HepG2 (cell line): ENCODE data around the gene NAT9. TPM values are rescaled to one million over a fixed set of nuclear protein-coding genes. Genes with fewer than 3 reads are reported as not detected.

Source experiments
- FOSL2 ChIP-seq: sonication (generic); formaldehyde crosslinking; IDR thresholded peaks from 2 replicates; pipeline ENCODE4 v1.4.0; 2020; ENCODE audit warnings: missing genetic modification reagents
- GABPB1 ChIP-seq: IDR thresholded peaks from 2 replicates; pipeline ENCODE4 v1.6.1; 2016; ENCODE audit warnings: mild to moderate bottlenecking, missing genetic modification reagents, moderate library complexity, missing compliant biosample characterization
- HOXD1 ChIP-seq: sonication (generic); formaldehyde crosslinking; IDR thresholded peaks from 2 replicates; pipeline ENCODE4 v1.5.0; 2020; ENCODE audit warnings: missing genetic modification reagents
- MBD4 ChIP-seq: IDR thresholded peaks from 2 replicates; pipeline ENCODE4 v1.6.1; 2012; ENCODE audit warnings: low read length, inconsistent platforms, borderline replicate concordance
- NCOR1 ChIP-seq: fragments of 200-600 bp; sonication (generic); IDR thresholded peaks from 2 replicates; pipeline ENCODE4 v1.7.0; 2017; ENCODE audit warnings: antibody characterized with exemption, low read length, borderline replicate concordance
- RELA ChIP-seq: sonication (generic); formaldehyde crosslinking; IDR thresholded peaks from 2 replicates; pipeline ENCODE4 v1.4.0; 2020; ENCODE audit warnings: missing genetic modification reagents
- TBP ChIP-seq: sonication (generic); formaldehyde crosslinking; IDR thresholded peaks from 2 replicates; pipeline ENCODE4 v1.5.0; 2020; ENCODE audit warnings: missing genetic modification reagents
- ZMYM4 ChIP-seq: sonication (generic); formaldehyde crosslinking; IDR thresholded peaks from 2 replicates; pipeline ENCODE4 v1.8.1; 2023; ENCODE audit warnings: mild to moderate bottlenecking, missing genetic modification reagents
- ZNF33A ChIP-seq: sonication (generic); formaldehyde crosslinking; IDR thresholded peaks from 2 replicates; pipeline ENCODE4 v1.5.1; 2020; ENCODE audit warnings: missing genetic modification reagents, mild to moderate bottlenecking, moderate library complexity, borderline replicate concordance
- ZNF354B ChIP-seq: sonication (generic); formaldehyde crosslinking; IDR thresholded peaks from 2 replicates; pipeline ENCODE4 v1.8.0; 2022; ENCODE audit warnings: mild to moderate bottlenecking, missing genetic modification reagents
- ZNF382 ChIP-seq: sonication (generic); formaldehyde crosslinking; IDR thresholded peaks from 2 replicates; pipeline ENCODE4 v1.5.0; 2020; ENCODE audit warnings: missing genetic modification reagents, mild to moderate bottlenecking, borderline replicate concordance
- ZNF761 ChIP-seq: sonication (generic); formaldehyde crosslinking; conservative IDR thresholded peaks from 2 replicates; pipeline ENCODE4 v1.4.0; 2020; ENCODE audit warnings: mild to moderate bottlenecking, missing genetic modification reagents
- polyA plus RNA-seq, 8 experiments: library from polyadenylated mRNA; depleted of rRNA in 3 of 8; stranded (reverse) in 7 of 8; unstranded in 1 of 8; fragments of >200 nt; fragmentation: Illumina TruSeq in 4 of 8; extraction: Trizol in 4 of 8; gene quantifications; 2 replicates each; pipeline versions ENCODE4 v1.2.1 to v1.2.3, GENCODE V29; 2011 to 2016; ENCODE audit warnings: low read depth in 4 of 8, missing spikeins in 1 of 8, mixed read lengths in 1 of 8; ENCODE audit not compliant: insufficient read depth in 1 of 8
- total RNA-seq, 5 experiments: library from RNA; depleted of rRNA; stranded (reverse); fragments of >200 nt; fragmentation: Illumina TruSeq; extraction: Trizol; gene quantifications; 2 replicates each; pipeline ENCODE4 v1.2.3, GENCODE V29; 2016; ENCODE audit warnings: low read depth in 1 of 5
- TF ChIP-seq, protein P1 (sequence below): sonication (generic); formaldehyde crosslinking; IDR thresholded peaks from 2 replicates; pipeline ENCODE4 v1.5.0; 2020; ENCODE audit warnings: mild to moderate bottlenecking, missing genetic modification reagents
- TF ChIP-seq, protein P2 (sequence below), 2 experiments: IDR thresholded peaks; 2 replicates each; pipeline ENCODE4 v1.6.1; 2011 to 2012; ENCODE audit warnings: low read length in 2 of 2, borderline replicate concordance in 1 of 2, low read depth in 1 of 2, mild to moderate bottlenecking in 1 of 2, moderate library complexity in 1 of 2
- TF ChIP-seq, protein P3 (sequence below): sonication (generic); formaldehyde crosslinking; IDR thresholded peaks from 2 replicates; pipeline ENCODE4 v1.8.1; 2023; ENCODE audit warnings: mild to moderate bottlenecking, missing genetic modification reagents, borderline replicate concordance
- TF ChIP-seq, protein P4 (sequence below): IDR thresholded peaks from 2 replicates; pipeline ENCODE4 v1.6.1; 2016
- TF ChIP-seq, protein P5 (sequence below): sonication (generic); formaldehyde crosslinking; IDR thresholded peaks from 2 replicates; pipeline ENCODE4 v1.8.0; 2022; ENCODE audit warnings: missing genetic modification reagents, mild to moderate bottlenecking, borderline replicate concordance
- TF ChIP-seq, protein P6 (sequence below): sonication (generic); formaldehyde crosslinking; IDR thresholded peaks from 2 replicates; pipeline ENCODE4 v1.8.0; 2022; ENCODE audit warnings: mild to moderate bottlenecking, missing genetic modification reagents, moderate library complexity

Gene NAT9
- total and polyA plus RNA-seq, 2 of the 13 experiments (the other 11 are each of a cell fraction or from before 2014, with no cell fraction given): 39.7 to 44.2 TPM

DNA sequence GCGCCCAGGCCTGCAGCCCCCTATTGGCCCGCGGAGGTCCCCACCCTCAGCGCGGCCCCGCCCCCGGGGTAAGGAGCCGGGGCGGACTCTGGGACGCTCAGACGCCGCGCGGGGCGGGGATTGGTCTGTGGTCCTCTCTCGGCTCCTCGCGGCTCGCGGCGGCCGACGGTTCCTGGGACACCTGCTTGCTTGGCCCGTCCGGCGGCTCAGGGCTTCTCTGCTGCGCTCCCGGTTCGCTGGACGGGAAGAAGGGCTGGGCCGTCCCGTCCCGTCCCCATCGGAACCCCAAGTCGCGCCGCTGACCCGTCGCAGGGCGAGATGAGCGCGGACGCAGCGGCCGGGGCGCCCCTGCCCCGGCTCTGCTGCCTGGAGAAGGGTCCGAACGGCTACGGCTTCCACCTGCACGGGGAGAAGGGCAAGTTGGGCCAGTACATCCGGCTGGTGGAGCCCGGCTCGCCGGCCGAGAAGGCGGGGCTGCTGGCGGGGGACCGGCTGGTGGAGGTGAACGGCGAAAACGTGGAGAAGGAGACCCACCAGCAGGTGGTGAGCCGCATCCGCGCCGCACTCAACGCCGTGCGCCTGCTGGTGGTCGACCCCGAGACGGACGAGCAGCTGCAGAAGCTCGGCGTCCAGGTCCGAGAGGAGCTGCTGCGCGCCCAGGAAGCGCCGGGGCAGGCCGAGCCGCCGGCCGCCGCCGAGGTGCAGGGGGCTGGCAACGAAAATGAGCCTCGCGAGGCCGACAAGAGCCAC is 27.4 kb downstream of the NAT9 start, which contains the start of gene NHERF1 (continued):
- TF ChIP-seq, protein P1, sequence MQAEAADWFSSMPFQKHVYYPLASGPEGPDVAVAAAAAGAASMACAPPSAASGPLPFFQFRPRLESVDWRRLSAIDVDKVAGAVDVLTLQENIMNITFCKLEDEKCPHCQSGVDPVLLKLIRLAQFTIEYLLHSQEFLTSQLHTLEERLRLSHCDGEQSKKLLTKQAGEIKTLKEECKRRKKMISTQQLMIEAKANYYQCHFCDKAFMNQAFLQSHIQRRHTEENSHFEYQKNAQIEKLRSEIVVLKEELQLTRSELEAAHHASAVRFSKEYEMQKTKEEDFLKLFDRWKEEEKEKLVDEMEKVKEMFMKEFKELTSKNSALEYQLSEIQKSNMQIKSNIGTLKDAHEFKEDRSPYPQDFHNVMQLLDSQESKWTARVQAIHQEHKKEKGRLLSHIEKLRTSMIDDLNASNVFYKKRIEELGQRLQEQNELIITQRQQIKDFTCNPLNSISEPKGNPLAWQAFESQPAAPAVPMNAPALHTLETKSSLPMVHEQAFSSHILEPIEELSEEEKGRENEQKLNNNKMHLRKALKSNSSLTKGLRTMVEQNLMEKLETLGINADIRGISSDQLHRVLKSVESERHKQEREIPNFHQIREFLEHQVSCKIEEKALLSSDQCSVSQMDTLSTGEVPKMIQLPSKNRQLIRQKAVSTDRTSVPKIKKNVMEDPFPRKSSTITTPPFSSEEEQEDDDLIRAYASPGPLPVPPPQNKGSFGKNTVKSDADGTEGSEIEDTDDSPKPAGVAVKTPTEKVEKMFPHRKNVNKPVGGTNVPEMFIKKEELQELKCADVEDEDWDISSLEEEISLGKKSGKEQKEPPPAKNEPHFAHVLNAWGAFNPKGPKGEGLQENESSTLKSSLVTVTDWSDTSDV (CRISPR knock-in tag): peak; percentile 96
- TF ChIP-seq ZNF382 (CRISPR knock-in tag): no peak
- TF ChIP-seq, protein P2, sequence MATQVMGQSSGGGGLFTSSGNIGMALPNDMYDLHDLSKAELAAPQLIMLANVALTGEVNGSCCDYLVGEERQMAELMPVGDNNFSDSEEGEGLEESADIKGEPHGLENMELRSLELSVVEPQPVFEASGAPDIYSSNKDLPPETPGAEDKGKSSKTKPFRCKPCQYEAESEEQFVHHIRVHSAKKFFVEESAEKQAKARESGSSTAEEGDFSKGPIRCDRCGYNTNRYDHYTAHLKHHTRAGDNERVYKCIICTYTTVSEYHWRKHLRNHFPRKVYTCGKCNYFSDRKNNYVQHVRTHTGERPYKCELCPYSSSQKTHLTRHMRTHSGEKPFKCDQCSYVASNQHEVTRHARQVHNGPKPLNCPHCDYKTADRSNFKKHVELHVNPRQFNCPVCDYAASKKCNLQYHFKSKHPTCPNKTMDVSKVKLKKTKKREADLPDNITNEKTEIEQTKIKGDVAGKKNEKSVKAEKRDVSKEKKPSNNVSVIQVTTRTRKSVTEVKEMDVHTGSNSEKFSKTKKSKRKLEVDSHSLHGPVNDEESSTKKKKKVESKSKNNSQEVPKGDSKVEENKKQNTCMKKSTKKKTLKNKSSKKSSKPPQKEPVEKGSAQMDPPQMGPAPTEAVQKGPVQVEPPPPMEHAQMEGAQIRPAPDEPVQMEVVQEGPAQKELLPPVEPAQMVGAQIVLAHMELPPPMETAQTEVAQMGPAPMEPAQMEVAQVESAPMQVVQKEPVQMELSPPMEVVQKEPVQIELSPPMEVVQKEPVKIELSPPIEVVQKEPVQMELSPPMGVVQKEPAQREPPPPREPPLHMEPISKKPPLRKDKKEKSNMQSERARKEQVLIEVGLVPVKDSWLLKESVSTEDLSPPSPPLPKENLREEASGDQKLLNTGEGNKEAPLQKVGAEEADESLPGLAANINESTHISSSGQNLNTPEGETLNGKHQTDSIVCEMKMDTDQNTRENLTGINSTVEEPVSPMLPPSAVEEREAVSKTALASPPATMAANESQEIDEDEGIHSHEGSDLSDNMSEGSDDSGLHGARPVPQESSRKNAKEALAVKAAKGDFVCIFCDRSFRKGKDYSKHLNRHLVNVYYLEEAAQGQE (IDR thresholded peaks at IDR 0.05; ENCODE audit: borderline replicate concordance in 1 of 2, low read depth in 1 of 2, low read length in 2 of 2): peak in 1 of 2 experiments; percentile 85
- TF ChIP-seq, protein P3, sequence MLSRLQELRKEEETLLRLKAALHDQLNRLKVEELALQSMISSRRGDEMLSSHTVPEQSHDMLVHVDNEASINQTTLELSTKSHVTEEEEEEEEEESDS (CRISPR knock-in tag): no peak
- TF ChIP-seq ZNF354B (CRISPR knock-in tag): no peak
- TF ChIP-seq HOXD1 (CRISPR knock-in tag): peak; percentile 80
- TF ChIP-seq ZNF761 (CRISPR knock-in tag): 0 out of 2 replicates have a peak, but pooled peaks have one; percentile 1
- TF ChIP-seq, protein P4, sequence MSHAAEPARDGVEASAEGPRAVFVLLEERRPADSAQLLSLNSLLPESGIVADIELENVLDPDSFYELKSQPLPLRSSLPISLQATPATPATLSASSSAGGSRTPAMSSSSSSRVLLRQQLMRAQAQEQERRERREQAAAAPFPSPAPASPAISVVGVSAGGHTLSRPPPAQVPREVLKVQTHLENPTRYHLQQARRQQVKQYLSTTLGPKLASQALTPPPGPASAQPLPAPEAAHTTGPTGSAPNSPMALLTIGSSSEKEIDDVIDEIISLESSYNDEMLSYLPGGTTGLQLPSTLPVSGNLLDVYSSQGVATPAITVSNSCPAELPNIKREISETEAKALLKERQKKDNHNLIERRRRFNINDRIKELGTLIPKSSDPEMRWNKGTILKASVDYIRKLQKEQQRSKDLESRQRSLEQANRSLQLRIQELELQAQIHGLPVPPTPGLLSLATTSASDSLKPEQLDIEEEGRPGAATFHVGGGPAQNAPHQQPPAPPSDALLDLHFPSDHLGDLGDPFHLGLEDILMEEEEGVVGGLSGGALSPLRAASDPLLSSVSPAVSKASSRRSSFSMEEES (CRISPR knock-in tag): peak; percentile 75
- TF ChIP-seq ZNF33A (CRISPR knock-in tag): 0 out of 2 replicates have a peak, but pooled peaks have one; percentile 41
- TF ChIP-seq NCOR1: no peak; the same call in 1 of the 2 replicates
- TF ChIP-seq, protein P5, sequence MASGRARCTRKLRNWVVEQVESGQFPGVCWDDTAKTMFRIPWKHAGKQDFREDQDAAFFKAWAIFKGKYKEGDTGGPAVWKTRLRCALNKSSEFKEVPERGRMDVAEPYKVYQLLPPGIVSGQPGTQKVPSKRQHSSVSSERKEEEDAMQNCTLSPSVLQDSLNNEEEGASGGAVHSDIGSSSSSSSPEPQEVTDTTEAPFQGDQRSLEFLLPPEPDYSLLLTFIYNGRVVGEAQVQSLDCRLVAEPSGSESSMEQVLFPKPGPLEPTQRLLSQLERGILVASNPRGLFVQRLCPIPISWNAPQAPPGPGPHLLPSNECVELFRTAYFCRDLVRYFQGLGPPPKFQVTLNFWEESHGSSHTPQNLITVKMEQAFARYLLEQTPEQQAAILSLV (CRISPR knock-in tag): no peak
- peak; percentile 3; the same call in 1 of the 2 replicates for TF ChIP-seq FOSL2
- peak; percentile 93; the same call in 1 of the 2 replicates for TF ChIP-seq TBP (CRISPR knock-in tag)
- peak; percentile 60; the same call in 1 of the 2 replicates for TF ChIP-seq ZMYM4 (CRISPR knock-in tag)
- no peak for TF ChIP-seq MBD4
- TF ChIP-seq, protein P6, sequence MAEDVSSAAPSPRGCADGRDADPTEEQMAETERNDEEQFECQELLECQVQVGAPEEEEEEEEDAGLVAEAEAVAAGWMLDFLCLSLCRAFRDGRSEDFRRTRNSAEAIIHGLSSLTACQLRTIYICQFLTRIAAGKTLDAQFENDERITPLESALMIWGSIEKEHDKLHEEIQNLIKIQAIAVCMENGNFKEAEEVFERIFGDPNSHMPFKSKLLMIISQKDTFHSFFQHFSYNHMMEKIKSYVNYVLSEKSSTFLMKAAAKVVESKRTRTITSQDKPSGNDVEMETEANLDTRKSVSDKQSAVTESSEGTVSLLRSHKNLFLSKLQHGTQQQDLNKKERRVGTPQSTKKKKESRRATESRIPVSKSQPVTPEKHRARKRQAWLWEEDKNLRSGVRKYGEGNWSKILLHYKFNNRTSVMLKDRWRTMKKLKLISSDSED (CRISPR knock-in tag): peak; percentile 70; the same call in 1 of the 2 replicates
- TF ChIP-seq GABPB1 (CRISPR knock-in tag): peak; percentile 83
- peak; percentile 22; the same call in 1 of the 2 replicates for TF ChIP-seq RELA (CRISPR knock-in tag)
